Adrenal gland (tissue), 5 donors: Measurements from ENCODE around the gene KATNB1.

Source experiments
- CTCF ChIP-seq, 6 experiments: fragments of 450-650 bp in 4 of 6; fragments of 200-600 bp in 2 of 6; sonication (generic) in 1 of 6; IDR thresholded peaks; 1 replicate in 5 of 6; 2 replicates in 1 of 6; pipeline versions ENCODE4 v1.5.1 to v1.8.0; 2016 to 2021; ENCODE audit warnings: antibody characterized with exemption in 6 of 6, mild to moderate bottlenecking in 2 of 6, moderate library complexity in 1 of 6
- POLR2A ChIP-seq, 2 donors: fragments of 450-650 bp; IDR thresholded peaks; one replicate each; pipeline ENCODE4 v1.6.1; 2017; ENCODE audit warnings: antibody characterized with exemption in 2 of 2, mild to moderate bottlenecking in 2 of 2, moderate library complexity in 1 of 2
- donor health status: DM: no; HTN: no; CAD: no.

GRCh38 chr16:57721356-57722209, 14.0 kb upstream of the KATNB1 start:
- TF ChIP-seq CTCF (IDR thresholded peaks at IDR 0.05), result no peak
- no peak for TF ChIP-seq POLR2A (IDR thresholded peaks at IDR 0.05)
